GM23248 (cell line): ENCODE data around the gene SULF2.

Source experiments
- EZH2 ChIP-seq: fragments of 200-600 bp; sonication (generic); IDR thresholded peaks from 2 replicates; pipeline ENCODE4 v1.6.1; 2018; ENCODE audit warnings: antibody characterized with exemption, mild to moderate bottlenecking; ENCODE audit not compliant: insufficient read depth, poor library complexity, severe bottlenecking
- EZH2phosphoT487 ChIP-seq: fragments of 200-600 bp; sonication (generic); IDR thresholded peaks from 2 replicates; pipeline ENCODE4 v1.6.1; 2018; ENCODE audit warnings: antibody characterized with exemption, moderate library complexity, mild to moderate bottlenecking, low read depth; ENCODE audit not compliant: insufficient read depth

GRCh38 chr20:47629907-47630306 lies 155.4 kb downstream of the SULF2 start:
- TF ChIP-seq EZH2 (no peak), EZH2phosphoT487 (no peak)
